IMR-90 (cell line): ENCODE data around the gene ZNF598. TPM values are rescaled to one million over a fixed set of nuclear protein-coding genes. Genes with fewer than 3 reads are reported as not detected.

ENCODE experiments used
- ATAC-seq: fragments of 200-7000 bp; cut with Tn5 transposase; 2 replicates; pipeline ENCODE4 v1.9.1; 2020; ENCODE audit warnings: low read depth, mild to moderate bottlenecking, moderate library complexity
- BruUV-seq: library from RNA; stranded (reverse); fragments of 400-500 nt; replicated peaks from 2 replicates; lab custom pipeline; 2021; lab: Mats Ljungman, UMichigan
- CTCF ChIA-PET: fragments of 300-600 bp; formaldehyde crosslinking; extraction: SDS; loops from one replicate; lab custom pipeline; 2021; ENCODE audit warnings: antibody characterized with exemption; lab: Yijun Ruan, JAX
- POLR2A ChIA-PET: fragments of 300-600 bp; sonication (Branson Sonifier 250); formaldehyde crosslinking; loops from one replicate; lab custom pipeline; 2022; ENCODE audit warnings: antibody characterized with exemption; ENCODE audit not compliant: unreplicated experiment; lab: Charles Lee
- DNase-seq: peaks from one replicate; pipeline ENCODE4 v3.0.0; 2013
- H2AFZ ChIP-seq: replicated peaks from 2 replicates; pipeline ENCODE3; 2013; ENCODE audit warnings: low read length, mild to moderate bottlenecking; ENCODE audit not compliant: poor library complexity
- H2AK5ac ChIP-seq: 2 replicates; pipeline ENCODE4 v1.6.1; 2013; ENCODE audit warnings: low read depth, low read length, inconsistent platforms
- H2AK9ac ChIP-seq: replicated peaks from 2 replicates; pipeline ENCODE3; 2013; ENCODE audit warnings: mild to moderate bottlenecking, low read depth, low read length, moderate library complexity; ENCODE audit not compliant: poor library complexity
- H2BK120ac ChIP-seq: 2 replicates; pipeline ENCODE4 v1.6.1; 2013; ENCODE audit warnings: low read depth, low read length, inconsistent platforms
- H2BK15ac ChIP-seq: 3 replicates; pipeline ENCODE4 v1.6.1; 2013; ENCODE audit warnings: low read depth, low read length, inconsistent platforms
- H2BK20ac ChIP-seq: 2 replicates; pipeline ENCODE4 v1.6.1; 2013; ENCODE audit warnings: low read depth, mild to moderate bottlenecking, inconsistent platforms, low read length, moderate library complexity
- H2BK5ac ChIP-seq: 2 replicates; pipeline ENCODE4 v1.6.1; 2013; ENCODE audit warnings: mild to moderate bottlenecking, low read depth, low read length, inconsistent platforms; ENCODE audit not compliant: poor library complexity, severe bottlenecking
- H3K14ac ChIP-seq: replicated peaks from 2 replicates; pipeline ENCODE4 v1.6.1; 2013; ENCODE audit warnings: low read depth, low read length, inconsistent platforms
- H3K18ac ChIP-seq: 2 replicates; pipeline ENCODE4 v1.6.1; 2013; ENCODE audit warnings: low read depth, low read length, control low read depth
- H3K23ac ChIP-seq: 2 replicates; pipeline ENCODE4 v1.6.1; 2013; ENCODE audit warnings: low read depth, low read length, inconsistent platforms
- H3K27ac ChIP-seq: 2 replicates; pipeline ENCODE4 v1.5.1; 2013; ENCODE audit warnings: mild to moderate bottlenecking, control low read depth, low read length; ENCODE audit not compliant: insufficient read depth
- H3K27me3 ChIP-seq: 2 replicates; pipeline ENCODE4 v1.6.1; 2013; ENCODE audit warnings: low read length; ENCODE audit not compliant: control insufficient read depth, insufficient read depth
- H3K36me3 ChIP-seq: 2 replicates; pipeline ENCODE4 v1.6.1; 2013; ENCODE audit warnings: low read length, mixed read lengths; ENCODE audit not compliant: control insufficient read depth, insufficient read depth
- H3K4ac ChIP-seq: 2 replicates; pipeline ENCODE4 v1.6.1; 2013; ENCODE audit warnings: low read depth, low read length, inconsistent platforms
- H3K4me1 ChIP-seq: 2 replicates; pipeline ENCODE4 v1.6.1; 2013; ENCODE audit warnings: low read length, mixed read lengths; ENCODE audit not compliant: control insufficient read depth, insufficient read depth
- H3K4me2 ChIP-seq: 2 replicates; pipeline ENCODE4 v1.6.1; 2013; ENCODE audit warnings: low read depth, mild to moderate bottlenecking, control low read depth, low read length, moderate library complexity
- H3K4me3 ChIP-seq: 2 replicates; pipeline ENCODE4 v1.5.1; 2013; ENCODE audit warnings: low read depth, mild to moderate bottlenecking, control low read depth, low read length, moderate library complexity; ENCODE audit not compliant: insufficient read depth
- H3K56ac ChIP-seq: 2 replicates; pipeline ENCODE4 v1.6.1; 2013; ENCODE audit warnings: low read length, inconsistent platforms; ENCODE audit not compliant: insufficient read depth; ENCODE audit errors: extremely low read depth
- H3K79me1 ChIP-seq, 2 experiments: 2 replicates each; pipeline ENCODE4 v1.6.1; 2013; ENCODE audit warnings: low read length in 2 of 2, inconsistent platforms in 1 of 2, low read depth in 1 of 2
- H3K9ac ChIP-seq: 2 replicates; pipeline ENCODE4 v1.6.1; 2013; ENCODE audit warnings: low read depth, low read length, control low read depth
- H3K9me1 ChIP-seq: 2 replicates; pipeline ENCODE4 v1.6.1; 2013; ENCODE audit warnings: low read length, inconsistent platforms; ENCODE audit not compliant: insufficient read depth
- H3K9me3 ChIP-seq: 2 replicates; pipeline ENCODE4 v1.6.1; 2013; ENCODE audit warnings: low read length; ENCODE audit not compliant: control insufficient read depth, insufficient read depth
- H4K20me1 ChIP-seq: 2 replicates; pipeline ENCODE4 v1.6.1; 2013; ENCODE audit warnings: low read length, inconsistent platforms; ENCODE audit not compliant: insufficient read depth
- H4K5ac ChIP-seq: 2 replicates; pipeline ENCODE4 v1.6.1; 2013; ENCODE audit warnings: mild to moderate bottlenecking, low read depth, low read length, control low read depth
- H4K8ac ChIP-seq, 2 experiments: 2 replicates each; pipeline ENCODE4 v1.6.1; 2013; ENCODE audit warnings: low read depth in 2 of 2, low read length in 2 of 2, control low read depth in 1 of 2, inconsistent platforms in 1 of 2
- H4K91ac ChIP-seq: 2 replicates; pipeline ENCODE4 v1.6.1; 2013; ENCODE audit warnings: low read depth, low read length, inconsistent platforms; ENCODE audit not compliant: insufficient read depth
- BHLHE40 ChIP-seq: fragments of 150-350 bp; IDR thresholded peaks from 2 replicates; pipeline ENCODE4 v1.6.1; 2016; ENCODE audit warnings: mild to moderate bottlenecking, low read depth, low read length
- FOS ChIP-seq: fragments of 150-350 bp; IDR thresholded peaks from 2 replicates; pipeline ENCODE4 v1.6.1; 2016; ENCODE audit warnings: low read depth, low read length
- MAFK ChIP-seq: IDR thresholded peaks from 2 replicates; pipeline ENCODE4 v1.6.1; 2012; ENCODE audit warnings: low read depth, low read length, improper control_type of control experiment
- MAZ ChIP-seq: IDR thresholded peaks from 2 replicates; pipeline ENCODE4 v1.6.1; 2012; ENCODE audit warnings: low read depth, mild to moderate bottlenecking, low read length, improper control_type of control experiment, moderate library complexity, borderline replicate concordance
- MXI1 ChIP-seq: IDR thresholded peaks from 2 replicates; pipeline ENCODE4 v1.6.1; 2012; ENCODE audit warnings: low read depth, mild to moderate bottlenecking, low read length, moderate library complexity, borderline replicate concordance
- NFE2L2 ChIP-seq: fragments of 150-350 bp; IDR thresholded peaks from 2 replicates; pipeline ENCODE4 v1.6.1; 2016; ENCODE audit warnings: low read depth, mild to moderate bottlenecking, low read length
- POLR2A ChIP-seq: IDR thresholded peaks from 2 replicates; pipeline ENCODE4 v1.6.1; 2012; ENCODE audit warnings: mild to moderate bottlenecking, low read depth, low read length
- RAD21 ChIP-seq: IDR thresholded peaks from 2 replicates; pipeline ENCODE4 v1.6.1; 2012; ENCODE audit warnings: low read length, improper control_type of control experiment
- RCOR1 ChIP-seq: IDR thresholded peaks from 2 replicates; pipeline ENCODE4 v1.6.1; 2012; ENCODE audit warnings: mild to moderate bottlenecking, low read length, improper control_type of control experiment; ENCODE audit not compliant: insufficient replicate concordance
- RFX5 ChIP-seq: IDR thresholded peaks from 2 replicates; pipeline ENCODE4 v1.8.0; 2012; ENCODE audit warnings: low read depth, mild to moderate bottlenecking, low read length, moderate library complexity
- SMC3 ChIP-seq: fragments of 150-350 bp; IDR thresholded peaks from 2 replicates; pipeline ENCODE4 v1.6.1; 2016; ENCODE audit warnings: low read depth, mild to moderate bottlenecking, antibody characterized with exemption, low read length, moderate library complexity
- WGBS, 2 experiments: methylation state at CpG; one replicate each; pipeline versions ENCODE4 v1.1.5 to v1.1.7; 2013; ENCODE audit warnings: missing lambda C conversion rate in 2 of 2; ENCODE audit not compliant: insufficient read length in 1 of 2; ENCODE audit errors: extremely low coverage in 2 of 2; 5-methylcytosine and 5-hydroxymethylcytosine counted together
- dilution Hi-C: fragments of 300-500 bp; cut with HindIII; formaldehyde crosslinking; loops from one replicate; pipeline ENCODE4 v1.14.3; 2018; ENCODE audit warnings: low sequenced_read_pairs; ENCODE audit not compliant: unreplicated experiment
- in situ Hi-C: fragments of 300-500 bp; cut with MboI; formaldehyde crosslinking; loops from 3 replicates; pipeline ENCODE4 v1.14.3; 2019; ENCODE audit warnings: low sequenced_read_pairs, inconsistent platforms, mixed read lengths
- intact Hi-C: fragments of 100-400 bp; cut with micrococcal nuclease; formaldehyde crosslinking; loops from 2 replicates; pipeline ENCODE4 v1.10.0; 2022
- polyA plus RNA-seq, 3 experiments: library from polyadenylated mRNA; depleted of rRNA; stranded (reverse); fragments of >200 nt; gene quantifications; 2 replicates each; pipeline ENCODE4 v1.2.3, GENCODE V29; 2012; ENCODE audit warnings: low replicate concordance in 1 of 3
- total RNA-seq: library from RNA; depleted of rRNA; stranded (reverse); fragments of >200 nt; gene quantifications from 2 replicates; pipeline ENCODE4 v1.2.3, GENCODE V29; 2012
- TF ChIP-seq, protein P1 (sequence below): conservative IDR thresholded peaks from 2 replicates; pipeline ENCODE4 v1.5.1; 2012; ENCODE audit warnings: mild to moderate bottlenecking, low read depth, low read length, improper control_type of control experiment

ZNF598 gene
- total and polyA plus RNA-seq, 2 of the 4 experiments (the other 2 are of a cell fraction), result 3.4 to 36.4 TPM

- in situ Hi-C loops (loop anchor here (5.0 kb wide), 1 partner anchor 119 kb away; no protein-coding TSS in a partner anchor), dilution Hi-C loops (no loop called here), intact Hi-C loops (loop anchor here (1.0 kb wide), 4 partner anchors 16 to 117 kb away; partner anchors contain the start of genes NTHL1 and TSC2)
- H3K4ac ChIP-seq, result peak overlapping the region; percentile 95
- H3K14ac ChIP-seq, result peak overlapping the region; percentile 90
- 15% methylated on average over 30 of the region's 53 CpGs; no CpG with 5 or more reads in 1 of the 2 experiments for WGBS, 2 experiments
- H4K20me1 ChIP-seq, result peaks cover 11% of the 10 kb centered on the region
- peak overlapping the region; percentile 71 for H3K18ac ChIP-seq
- ATAC-seq (peak; percentile 84), DNase-seq (peak; percentile 79)
- H3K4me3 ChIP-seq, result peak overlapping the region; percentile 33
- H3K9me3 ChIP-seq, result no peaks in the 10 kb centered on the region
- peak overlapping the region; percentile 53; the same call in 1 of the 2 replicates for H2BK20ac ChIP-seq
- H2BK5ac ChIP-seq, result peak overlapping the region; percentile 76
- H3K27ac ChIP-seq, result peak overlapping the region; percentile 76
- TF ChIP-seq NFE2L2, result no peak
- peak; percentile 52; the same call in 1 of the 2 replicates for TF ChIP-seq MXI1
- no peak for TF ChIP-seq POLR2A
- no peak for TF ChIP-seq FOS
- no peak for TF ChIP-seq RFX5
- peak; percentile 93 for TF ChIP-seq SMC3
- TF ChIP-seq RCOR1, result no peak
- TF ChIP-seq BHLHE40, result no peak
- TF ChIP-seq MAZ, result peak; percentile 97
- TF ChIP-seq, protein P1, sequence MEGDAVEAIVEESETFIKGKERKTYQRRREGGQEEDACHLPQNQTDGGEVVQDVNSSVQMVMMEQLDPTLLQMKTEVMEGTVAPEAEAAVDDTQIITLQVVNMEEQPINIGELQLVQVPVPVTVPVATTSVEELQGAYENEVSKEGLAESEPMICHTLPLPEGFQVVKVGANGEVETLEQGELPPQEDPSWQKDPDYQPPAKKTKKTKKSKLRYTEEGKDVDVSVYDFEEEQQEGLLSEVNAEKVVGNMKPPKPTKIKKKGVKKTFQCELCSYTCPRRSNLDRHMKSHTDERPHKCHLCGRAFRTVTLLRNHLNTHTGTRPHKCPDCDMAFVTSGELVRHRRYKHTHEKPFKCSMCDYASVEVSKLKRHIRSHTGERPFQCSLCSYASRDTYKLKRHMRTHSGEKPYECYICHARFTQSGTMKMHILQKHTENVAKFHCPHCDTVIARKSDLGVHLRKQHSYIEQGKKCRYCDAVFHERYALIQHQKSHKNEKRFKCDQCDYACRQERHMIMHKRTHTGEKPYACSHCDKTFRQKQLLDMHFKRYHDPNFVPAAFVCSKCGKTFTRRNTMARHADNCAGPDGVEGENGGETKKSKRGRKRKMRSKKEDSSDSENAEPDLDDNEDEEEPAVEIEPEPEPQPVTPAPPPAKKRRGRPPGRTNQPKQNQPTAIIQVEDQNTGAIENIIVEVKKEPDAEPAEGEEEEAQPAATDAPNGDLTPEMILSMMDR, result peak; percentile 98
- peak; percentile 98 for TF ChIP-seq RAD21
- no peak for TF ChIP-seq MAFK
- peak overlapping the region; percentile 76 for H4K5ac ChIP-seq
- peak overlapping the region; percentile 89 to 96 for H4K8ac ChIP-seq
- H3K36me3 ChIP-seq, result peaks cover 1% of the 10 kb centered on the region; the same call in 1 of the 2 replicates
- peaks cover 15% of the 10 kb centered on the region for H3K4me1 ChIP-seq
- peaks cover 6 to 19% of the 10 kb centered on the region in 2 experiments for H3K79me1 ChIP-seq
- peak overlapping the region; percentile 57 for H2AK5ac ChIP-seq
- H2BK120ac ChIP-seq, result peak overlapping the region; percentile 82
- peak overlapping the region; percentile 96 for H2AFZ ChIP-seq
- peaks cover 8% of the 10 kb centered on the region for H3K9me1 ChIP-seq
- BruUV-seq, result no TSS peak
- peak overlapping the region; percentile 68; the same call in 1 of the 2 replicates for H3K23ac ChIP-seq
- peak overlapping the region; percentile 80; the same call in 2 of the 3 replicates for H2BK15ac ChIP-seq
- H3K27me3 ChIP-seq, result peaks cover 18% of the 10 kb centered on the region; the same call in 1 of the 2 replicates
- H2AK9ac ChIP-seq, result peak overlapping the region; percentile 82
- peak overlapping the region; percentile 80 for H3K4me2 ChIP-seq
- peak overlapping the region; percentile 58; the same call in 1 of the 2 replicates for H3K9ac ChIP-seq
- CTCF ChIA-PET, result interaction anchor here (0.6 to 1.4 kb wide), 5 partner anchors 14 to 182 kb away, joined by 3 to 10 read pairs (median 3); partner anchors contain the start of gene NTHL1
- POLR2A ChIA-PET, result interaction anchor here (0.6 to 0.9 kb wide), 2 partner anchors 16 to 132 kb away, joined by 4 read pairs; partner anchors contain the start of gene TRAF7
- no peak overlapping the region for H3K56ac ChIP-seq
- H4K91ac ChIP-seq, result peak overlapping the region; percentile 96
Measured at GRCh38 chr16:2023092-2024031, 13.7 kb upstream of the ZNF598 start.
